Rectal smooth muscle tissue (tissue), 1 donor: ENCODE measurements around the gene OR2A42.
"Not testable (repeated sequence)": the region's sequence is repeated elsewhere in the genome, so short reads cannot be mapped to it uniquely, and the experiment has no call there.

ENCODE experiments used
- H3K27ac ChIP-seq: one replicate; pipeline ENCODE4 v1.7.0; 2013; ENCODE audit warnings: low read depth, low read length, inconsistent platforms
- H3K27me3 ChIP-seq: one replicate; pipeline ENCODE4 v1.7.0; 2013; ENCODE audit warnings: low read length; ENCODE audit not compliant: control insufficient read depth, insufficient read depth
- H3K36me3 ChIP-seq: one replicate; pipeline ENCODE4 v1.7.0; 2013; ENCODE audit warnings: low read length; ENCODE audit not compliant: control insufficient read depth, insufficient read depth
- H3K4me1 ChIP-seq: one replicate; pipeline ENCODE4 v1.7.0; 2013; ENCODE audit warnings: low read length; ENCODE audit not compliant: control insufficient read depth, insufficient read depth
- H3K4me3 ChIP-seq: one replicate; pipeline ENCODE4 v1.7.0; 2013; ENCODE audit warnings: low read length
- H3K9ac ChIP-seq: one replicate; pipeline ENCODE4 v1.7.0; 2013; ENCODE audit warnings: low read length

OR2A42 gene

DNA sequence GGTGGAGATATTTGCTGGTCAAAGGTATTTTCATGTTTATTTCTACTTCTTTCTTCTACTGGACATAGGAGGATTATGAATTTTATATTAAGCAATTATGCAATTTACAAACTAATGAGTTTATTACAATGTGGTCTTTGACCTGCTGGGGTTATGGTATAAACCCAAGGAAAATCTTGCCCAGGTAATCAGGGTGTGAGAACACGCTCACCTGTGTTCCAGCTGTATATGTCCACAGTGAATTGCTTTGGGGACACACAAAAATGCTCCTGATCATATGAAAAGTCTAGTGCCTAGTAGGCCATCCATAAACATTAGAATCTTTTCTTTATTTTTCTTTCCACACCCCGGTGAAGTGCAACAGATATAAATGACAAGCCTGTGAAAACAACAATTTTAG is at the start of gene OR2A42:
OR2A42 (minus strand) TSS at position 241 of the 400 bp plus-strand sequence. CDS start 6,762 bp downstream, outside the sequence.
- H3K27ac ChIP-seq, H3K27me3 ChIP-seq, H3K9ac ChIP-seq, H3K4me3 ChIP-seq, H3K4me1 ChIP-seq, H3K36me3 ChIP-seq: not testable (repeated sequence)

- H3K4me3 ChIP-seq, H3K9ac ChIP-seq, H3K27ac ChIP-seq, H3K4me1 ChIP-seq, H3K27me3 ChIP-seq, H3K36me3 ChIP-seq: not testable (repeated sequence)
These were observed 47.9 kb upstream of the OR2A42 start for GRCh38 chr7:144287171-144287784.

GRCh38 chr7:144283716-144284115 is 44.3 kb upstream of the OR2A42 start:
- not testable (repeated sequence) for H3K27ac ChIP-seq, H3K9ac ChIP-seq, H3K36me3 ChIP-seq, H3K4me1 ChIP-seq, H3K4me3 ChIP-seq, H3K27me3 ChIP-seq

GRCh38 chr7:144282490-144282889 is 43.1 kb upstream of the OR2A42 start:
- not testable (repeated sequence) for H3K4me3 ChIP-seq, H3K9ac ChIP-seq, H3K36me3 ChIP-seq, H3K4me1 ChIP-seq, H3K27me3 ChIP-seq, H3K27ac ChIP-seq

- H3K4me3 ChIP-seq, H3K27ac ChIP-seq: not testable (repeated sequence)
These were observed 42.6 kb upstream of the OR2A42 start for GRCh38 chr7:144281981-144282380.

GRCh38 chr7:144280010-144280409 is 40.6 kb upstream of the OR2A42 start:
- not testable (repeated sequence) for H3K27me3 ChIP-seq, H3K36me3 ChIP-seq, H3K4me1 ChIP-seq, H3K9ac ChIP-seq, H3K27ac ChIP-seq, H3K4me3 ChIP-seq

More at GRCh38 chr7:144281981-144282380, 42.6 kb upstream of the OR2A42 start:
- H3K36me3 ChIP-seq, H3K9ac ChIP-seq, H3K27me3 ChIP-seq, H3K4me1 ChIP-seq: not testable (repeated sequence)

GRCh38 chr7:144275281-144275680 is 35.9 kb upstream of the OR2A42 start:
- not testable (repeated sequence) for H3K4me3 ChIP-seq, H3K4me1 ChIP-seq

DNA sequence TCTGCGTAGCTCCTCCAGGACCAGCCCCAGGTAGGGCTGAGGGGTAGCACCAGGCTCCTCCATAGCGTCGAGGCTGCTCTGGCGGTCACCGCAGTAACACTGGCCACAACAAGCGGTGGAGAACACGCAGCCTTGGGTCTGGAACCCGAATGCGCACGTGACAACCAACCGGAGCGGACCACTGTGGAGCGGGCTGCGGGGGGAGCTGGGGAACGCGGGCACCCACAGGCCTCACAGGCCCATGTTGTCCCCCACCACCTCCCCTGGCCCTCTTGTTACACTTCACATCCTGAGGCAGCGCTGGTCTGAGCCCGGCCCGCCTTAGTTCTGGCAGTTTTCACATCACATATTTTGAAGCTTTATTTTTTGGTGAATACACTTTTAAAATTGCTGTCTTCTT is 29.8 kb upstream of the OR2A42 start, which contains the start of gene CTAGE8:
CTAGE8 (minus strand) TSS at position 101 of the 400 bp plus-strand sequence; CDS start at position 63, 38 bp downstream.
- H3K27me3 ChIP-seq, H3K4me3 ChIP-seq, H3K9ac ChIP-seq, H3K4me1 ChIP-seq, H3K36me3 ChIP-seq, H3K27ac ChIP-seq: not testable (repeated sequence)

More at GRCh38 chr7:144275281-144275680, 35.9 kb upstream of the OR2A42 start:
- H3K9ac ChIP-seq, H3K27ac ChIP-seq, H3K27me3 ChIP-seq, H3K36me3 ChIP-seq: not testable (repeated sequence)

- not testable (repeated sequence) for H3K4me1 ChIP-seq, H3K4me3 ChIP-seq, H3K36me3 ChIP-seq, H3K27ac ChIP-seq, H3K27me3 ChIP-seq, H3K9ac ChIP-seq
These were observed 25.3 kb upstream of the OR2A42 start, which contains the start of gene OR2A7 for GRCh38 chr7:144264692-144265091. Gene OR2A7, minus strand, starts transcription at chr7:144264792. Its CDS starts 5,164 bp downstream, at chr7:144259628.

- not testable (repeated sequence) for H3K9ac ChIP-seq, H3K36me3 ChIP-seq, H3K4me1 ChIP-seq, H3K4me3 ChIP-seq, H3K27ac ChIP-seq, H3K27me3 ChIP-seq
These were observed 22.7 kb upstream of the OR2A42 start for GRCh38 chr7:144262128-144262527.

DNA sequence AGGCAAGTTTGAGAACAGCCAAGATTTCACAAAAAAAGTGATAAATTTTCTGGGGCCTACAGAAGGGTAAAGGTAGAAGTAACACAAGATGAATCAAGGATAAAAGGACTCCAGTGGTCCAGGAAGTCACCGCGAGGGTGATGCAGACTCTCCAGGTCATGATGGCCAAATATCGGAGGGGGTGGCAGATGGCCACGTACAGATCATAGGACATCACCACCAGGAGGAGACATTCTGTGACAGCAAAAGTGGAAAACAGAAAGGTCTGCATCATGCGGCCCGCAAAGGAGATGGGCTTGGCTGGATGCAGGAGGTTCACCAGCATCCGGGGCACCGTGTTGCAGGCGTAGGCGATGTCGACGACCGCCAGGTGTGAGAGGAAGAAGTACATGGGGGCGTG is 19.7 kb upstream of the OR2A42 start:
- H3K4me3 ChIP-seq, H3K36me3 ChIP-seq, H3K27me3 ChIP-seq, H3K27ac ChIP-seq, H3K9ac ChIP-seq, H3K4me1 ChIP-seq: not testable (repeated sequence)

DNA sequence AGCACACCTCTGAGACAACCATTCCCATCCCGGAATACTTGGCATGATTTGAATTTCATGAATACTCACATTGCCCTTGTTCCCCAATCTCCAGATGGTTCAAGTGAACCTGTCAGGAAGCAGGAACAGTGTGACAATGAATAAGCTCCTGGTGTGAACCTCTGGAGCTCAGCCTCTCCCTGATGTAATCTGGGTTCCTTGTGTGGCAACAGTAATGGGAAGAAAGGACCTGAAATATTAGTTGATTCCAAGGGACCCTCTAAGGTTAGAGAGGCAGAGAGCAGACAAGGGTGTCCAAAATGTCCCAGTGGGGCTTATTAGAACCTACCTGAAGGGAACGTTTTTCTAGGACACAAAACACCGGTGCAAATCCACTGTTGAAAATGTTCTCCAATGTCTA is 16.7 kb upstream of the OR2A42 start:
- H3K36me3 ChIP-seq, result no peaks in the 10 kb centered on the region
- no peak overlapping the region for H3K4me3 ChIP-seq
- H3K27ac ChIP-seq, result no peak overlapping the region
- no peaks in the 10 kb centered on the region for H3K27me3 ChIP-seq
- no peaks in the 10 kb centered on the region for H3K4me1 ChIP-seq
- H3K9ac ChIP-seq, result no peak overlapping the region

GRCh38 chr7:144255471-144255897 is 16.1 kb upstream of the OR2A42 start:
- Histone ChIP-seq H3K36me3 (no peaks in the 10 kb centered on the region), H3K9ac (no peak overlapping the region), H3K27ac (no peak overlapping the region), H3K4me3 (no peak overlapping the region), H3K27me3 (no peaks in the 10 kb centered on the region), H3K4me1 (no peaks in the 10 kb centered on the region)
